Fibroblast of lung (primary cell): ENCODE results near the gene PCF11.

Experiments used
- CTCF ChIP-seq, 2 donors: IDR thresholded peaks in 1 of 2; conservative IDR thresholded peaks in 1 of 2; 1 replicate in 1 of 2; 2 replicates in 1 of 2; pipeline ENCODE4 v1.5.1; 2011 to 2012; ENCODE audit warnings: low read length in 2 of 2, control low read depth in 1 of 2, inconsistent platforms in 1 of 2, low read depth in 1 of 2, mild to moderate bottlenecking in 1 of 2
- EZH2 ChIP-seq: IDR thresholded peaks from 2 replicates; pipeline ENCODE4 v1.5.1; 2012; ENCODE audit warnings: low read length, control low read depth, mild to moderate bottlenecking; ENCODE audit errors: missing control alignments

- no peak for TF ChIP-seq CTCF (conservative IDR thresholded peaks at IDR 0.05 in 1 of 2, IDR thresholded peaks at IDR 0.05 in 1 of 2; ENCODE audit: low read depth in 1 of 2, low read length in 2 of 2)
- TF ChIP-seq EZH2: no peak
Measured at GRCh38 chr11:83153764-83154163, 3.2 kb upstream of the PCF11 start.
